BJ (cell line): ENCODE measurements around the gene TRABD2B. TPM values are rescaled to one million over a fixed set of nuclear protein-coding genes. Genes with fewer than 3 reads are reported as not detected.

Experiments
- CTCF ChIA-PET: fragments of 350-600 bp; formaldehyde crosslinking; extraction: SDS; loops from one replicate; lab custom pipeline; 2021; ENCODE audit warnings: antibody characterized with exemption, inconsistent platforms; lab: Yijun Ruan, JAX
- POLR2A ChIA-PET: fragments of 300-600 bp; sonication (Branson Sonifier 250); formaldehyde crosslinking; extraction: SDS; loops from one replicate; lab custom pipeline; 2021; ENCODE audit warnings: antibody characterized with exemption; lab: Charles Lee
- DNase-seq: peaks from one replicate; pipeline ENCODE4 v3.0.0-alpha.2; 2011; ENCODE audit warnings: low read depth
- H3K27me3 ChIP-seq: 2 replicates; pipeline ENCODE4 v1.6.0; 2011; ENCODE audit warnings: low read length; ENCODE audit not compliant: control insufficient read depth, insufficient read depth
- H3K36me3 ChIP-seq: 2 replicates; pipeline ENCODE4 v1.5.1; 2011; ENCODE audit warnings: low read length; ENCODE audit not compliant: control insufficient read depth, insufficient read depth
- H3K4me3 ChIP-seq: 2 replicates; pipeline ENCODE4 v1.5.1; 2011; ENCODE audit warnings: low read depth, mild to moderate bottlenecking, control low read depth, low read length
- polyA plus RNA-seq: library from polyadenylated mRNA; depleted of rRNA; stranded (reverse); fragments of >200 nt; gene quantifications from 2 replicates; pipeline ENCODE4 v1.2.3, GENCODE V29; 2011
- TF ChIP-seq, protein P1 (sequence below): IDR thresholded peaks from 2 replicates; pipeline ENCODE4 v1.5.1; 2011; ENCODE audit warnings: low read depth, mild to moderate bottlenecking, control low read depth, inconsistent platforms, low read length, moderate library complexity; ENCODE audit not compliant: insufficient read depth

Gene TRABD2B
- polyA plus RNA-seq, 1 experiment = not detected

GRCh38 chr1:47917687-47918086 is 79.5 kb downstream of the TRABD2B start:
- CTCF ChIA-PET = no interaction called here

DNA sequence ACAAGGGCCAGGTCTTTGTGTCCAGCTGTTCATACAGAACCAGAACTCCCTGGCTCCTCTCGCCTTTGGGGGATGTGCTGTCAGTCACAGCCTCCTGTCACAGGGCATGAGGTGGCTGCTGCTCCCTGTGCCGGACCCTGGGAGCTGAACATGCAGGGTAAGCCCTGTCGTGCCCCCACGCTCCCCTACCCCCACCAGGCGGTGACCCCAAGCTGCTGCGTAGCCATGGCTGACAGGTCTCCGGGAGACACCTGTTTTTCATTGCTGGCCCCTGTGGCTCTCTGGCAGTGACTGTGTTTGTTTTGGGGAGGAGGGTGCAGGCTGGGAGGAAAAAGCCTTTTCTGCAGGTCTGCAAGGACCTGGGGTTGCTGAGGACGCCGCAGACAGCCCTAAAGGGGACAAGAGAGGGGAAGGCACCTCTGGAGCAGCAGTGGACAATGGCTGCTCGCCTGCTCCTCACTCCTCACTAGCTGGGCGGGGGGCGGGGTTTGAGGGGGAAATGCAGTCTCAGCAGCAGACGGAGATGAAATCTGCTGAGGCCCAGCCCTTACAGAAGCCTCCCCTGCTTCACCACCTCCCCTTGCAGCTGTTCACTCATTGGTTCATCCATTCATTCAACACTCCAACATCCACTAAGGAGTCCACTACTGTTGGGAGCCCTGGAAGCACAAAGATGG is 81.4 kb downstream of the TRABD2B start:
- H3K27me3 ChIP-seq = no peaks in the 10 kb centered on the region
- H3K4me3 ChIP-seq = no peak overlapping the region
- ChIA-PET CTCF (no interaction called here), POLR2A (no interaction called here)
- DNase-seq = no peak
- H3K36me3 ChIP-seq = no peaks in the 10 kb centered on the region
- TF ChIP-seq, protein P1, sequence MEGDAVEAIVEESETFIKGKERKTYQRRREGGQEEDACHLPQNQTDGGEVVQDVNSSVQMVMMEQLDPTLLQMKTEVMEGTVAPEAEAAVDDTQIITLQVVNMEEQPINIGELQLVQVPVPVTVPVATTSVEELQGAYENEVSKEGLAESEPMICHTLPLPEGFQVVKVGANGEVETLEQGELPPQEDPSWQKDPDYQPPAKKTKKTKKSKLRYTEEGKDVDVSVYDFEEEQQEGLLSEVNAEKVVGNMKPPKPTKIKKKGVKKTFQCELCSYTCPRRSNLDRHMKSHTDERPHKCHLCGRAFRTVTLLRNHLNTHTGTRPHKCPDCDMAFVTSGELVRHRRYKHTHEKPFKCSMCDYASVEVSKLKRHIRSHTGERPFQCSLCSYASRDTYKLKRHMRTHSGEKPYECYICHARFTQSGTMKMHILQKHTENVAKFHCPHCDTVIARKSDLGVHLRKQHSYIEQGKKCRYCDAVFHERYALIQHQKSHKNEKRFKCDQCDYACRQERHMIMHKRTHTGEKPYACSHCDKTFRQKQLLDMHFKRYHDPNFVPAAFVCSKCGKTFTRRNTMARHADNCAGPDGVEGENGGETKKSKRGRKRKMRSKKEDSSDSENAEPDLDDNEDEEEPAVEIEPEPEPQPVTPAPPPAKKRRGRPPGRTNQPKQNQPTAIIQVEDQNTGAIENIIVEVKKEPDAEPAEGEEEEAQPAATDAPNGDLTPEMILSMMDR = no peak

More at GRCh38 chr1:47917687-47918086, 79.5 kb downstream of the TRABD2B start:
- H3K36me3 ChIP-seq = no peaks in the 10 kb centered on the region
- H3K4me3 ChIP-seq = no peak overlapping the region
- DNase-seq = no peak
- TF ChIP-seq, protein P1 = no peak
- no peaks in the 10 kb centered on the region for H3K27me3 ChIP-seq
- POLR2A ChIA-PET = no interaction called here

DNA sequence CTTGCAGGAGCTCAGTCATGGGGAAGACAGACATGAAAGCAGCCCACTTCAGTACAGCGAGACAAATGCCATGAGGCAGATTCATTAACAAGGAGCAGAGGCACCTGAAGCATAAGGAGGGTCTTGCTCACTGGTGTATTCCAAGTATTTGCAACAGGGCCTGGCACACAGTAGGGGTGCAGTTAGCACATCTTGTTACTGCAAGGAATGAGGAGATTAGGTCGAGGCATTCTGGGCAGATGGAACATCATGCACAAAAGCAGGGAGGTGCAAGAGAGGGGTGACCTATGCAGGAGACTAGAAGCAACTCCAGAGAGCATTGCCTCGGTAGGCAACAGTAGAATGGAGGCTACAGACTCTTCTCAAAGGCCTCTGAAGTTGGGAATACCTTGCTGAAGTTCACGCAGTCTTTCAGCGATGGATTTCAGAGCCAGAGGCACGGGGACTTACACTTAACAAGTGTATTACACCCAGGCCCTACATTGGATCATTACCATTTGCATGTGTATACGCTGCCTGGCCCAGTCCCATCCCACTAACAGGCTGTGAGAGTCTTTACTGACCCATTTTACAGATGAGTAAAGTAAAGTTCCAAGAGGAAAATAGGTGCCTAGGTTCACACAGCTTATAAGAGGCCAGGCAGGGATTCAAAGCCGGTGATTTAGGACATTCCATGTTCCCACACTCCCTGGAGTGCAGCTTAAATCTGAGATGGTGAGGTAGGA is 82.1 kb downstream of the TRABD2B start:
- ChIA-PET CTCF (no interaction called here), POLR2A (no interaction called here)
- H3K36me3 ChIP-seq = no peaks in the 10 kb centered on the region
- no peak overlapping the region for H3K4me3 ChIP-seq
- TF ChIP-seq, protein P1 = no peak
- no peak for DNase-seq
- H3K27me3 ChIP-seq = no peaks in the 10 kb centered on the region

GRCh38 chr1:47914218-47914938 is 82.8 kb downstream of the TRABD2B start:
- POLR2A ChIA-PET = no interaction called here
- Histone ChIP-seq H3K27me3 (no peaks in the 10 kb centered on the region), H3K36me3 (no peaks in the 10 kb centered on the region), H3K4me3 (no peak overlapping the region)
- TF ChIP-seq, protein P1 = no peak
- no peak for DNase-seq
- CTCF ChIA-PET = no interaction called here
